Hematopoietic multipotent progenitor cell (in vitro differentiated cells): ENCODE measurements around the gene DLG3. TPM values are rescaled to one million over a fixed set of nuclear protein-coding genes. Genes with fewer than 3 reads are reported as not detected.
"Not testable (repeated sequence)": the region's sequence is repeated elsewhere in the genome, so short reads cannot be mapped to it uniquely, and the experiment has no call there.

Experiments
- DNase-seq, 3 donors: peaks; one replicate each; pipeline ENCODE4 v3.0.0-alpha.2; 2011 to 2015; ENCODE audit warnings: low read depth in 2 of 3, low spot score in 2 of 3
- small RNA-seq: library from RNA; depleted of rRNA; stranded (forward); fragments of <200 nt; gene quantifications from one replicate; pipeline ENCODE3, GENCODE V24; 2012
- total RNA-seq: library from RNA; depleted of rRNA; stranded (reverse); fragments of >200 nt; gene quantifications from one replicate; pipeline ENCODE4 v1.2.3, GENCODE V29; 2012

DLG3 gene
- total RNA-seq, 1 donor, result 6.7 TPM

GRCh38 chrX:70509078-70509477, 64.4 kb downstream of the DLG3 start:
- peak in 1 of 3 donors; percentile 10 for DNase-seq

GRCh38 chrX:70515270-70515669, 70.6 kb downstream of the DLG3 start:
- not testable (repeated sequence) for DNase-seq

GRCh38 chrX:70515692-70516091, 71.1 kb downstream of the DLG3 start:
- not testable (repeated sequence) for DNase-seq

- DNase-seq, result no peak
Measured at GRCh38 chrX:70525733-70526132, 81.1 kb downstream of the DLG3 start.

- DNase-seq, result no peak
Measured at GRCh38 chrX:70527053-70527452, 82.4 kb downstream of the DLG3 start.

GRCh38 chrX:70527610-70528345, 83.1 kb downstream of the DLG3 start:
- peak in 2 of 3 donors; percentile 19 to 72 for DNase-seq

GRCh38 chrX:70535198-70535597, 90.6 kb downstream of the DLG3 start:
- no peak for DNase-seq

- DNase-seq, result no peak
Measured at GRCh38 chrX:70549429-70549828, 104.8 kb downstream of the DLG3 start.

- DNase-seq, result peak in 1 of 3 donors; percentile 23
Measured at GRCh38 chrX:70552130-70552704, 107.6 kb downstream of the DLG3 start.

- no peak for DNase-seq
Measured at GRCh38 chrX:70553516-70553915, 108.9 kb downstream of the DLG3 start.

GRCh38 chrX:70554081-70554480, 109.4 kb downstream of the DLG3 start:
- peak in 2 of 3 donors; percentile 18 to 24 for DNase-seq

GRCh38 chrX:70554523-70554922, 109.9 kb downstream of the DLG3 start:
- no peak for DNase-seq

- no peak for DNase-seq
Measured at GRCh38 chrX:70554948-70555347, 110.3 kb downstream of the DLG3 start.

Small RNAs within 50 kb of the gene (small RNA-seq; reads per million reads assigned to genes)
- not detected for gene RNU4-81P
- 0.41 reads per million for gene RNY4P23

Other genes with a start within 250 kb of the DLG3 start
- gene AWAT1, start 210.2 kb upstream of the DLG3 start, total RNA-seq, result not detected
- 0.81 TPM for gene P2RY4, start 184.6 kb upstream of the DLG3 start, total RNA-seq
- not detected for gene ARR3, start 176.5 kb upstream of the DLG3 start, total RNA-seq
- gene RAB41, start 162.7 kb upstream of the DLG3 start, total RNA-seq, result not detected
- 10.8 TPM for gene PDZD11, start 154.9 kb upstream of the DLG3 start, total RNA-seq
- gene KIF4A, start 154.7 kb upstream of the DLG3 start, total RNA-seq, result 0.81 TPM
- not detected for gene GDPD2, start 21.5 kb upstream of the DLG3 start, total RNA-seq